Tibial nerve (tissue), 4 donors: Measurements from ENCODE around the gene CDS2. TPM values are rescaled to one million over a fixed set of nuclear protein-coding genes. Genes with fewer than 3 reads are reported as not detected.

ENCODE experiments used
- DNase-seq, 2 donors: peaks; one replicate each; pipeline ENCODE4 v3.0.0-alpha.2; 2019; ENCODE audit warnings: low spot score in 2 of 2
- H3K27ac ChIP-seq, 4 donors: fragments of 200-600 bp; sonication (generic) in 3 of 4; one replicate each; pipeline ENCODE4 v1.5.1; 2017 to 2019; ENCODE audit warnings: mild to moderate bottlenecking in 1 of 4
- H3K27me3 ChIP-seq, 2 donors: fragments of 200-600 bp; sonication (generic) in 1 of 2; one replicate each; pipeline versions ENCODE4 v1.5.1 to v1.6.0; 2017 to 2019
- H3K36me3 ChIP-seq, 3 donors: fragments of 200-600 bp; sonication (generic); one replicate each; pipeline ENCODE4 v1.5.1; 2018 to 2019
- H3K4me1 ChIP-seq, 4 donors: fragments of 200-600 bp; sonication (generic) in 3 of 4; one replicate each; pipeline ENCODE4 v1.5.1; 2017 to 2019
- H3K4me3 ChIP-seq, 4 donors: fragments of 200-600 bp; sonication (generic) in 3 of 4; one replicate each; pipeline ENCODE4 v1.5.1; 2017 to 2019; ENCODE audit warnings: mild to moderate bottlenecking in 1 of 4, moderate library complexity in 1 of 4
- H3K9me3 ChIP-seq, 4 donors: fragments of 200-600 bp; sonication (generic) in 3 of 4; one replicate each; pipeline ENCODE4 v1.5.1; 2017 to 2019
- CTCF ChIP-seq, 5 experiments: fragments of 200-600 bp in 3 of 5; fragments of 450-650 bp in 2 of 5; sonication (generic) in 3 of 5; IDR thresholded peaks; one replicate each; pipeline ENCODE4 v1.5.1; 2016 to 2019; ENCODE audit warnings: antibody characterized with exemption in 5 of 5, mild to moderate bottlenecking in 3 of 5, moderate library complexity in 2 of 5
- EP300 ChIP-seq, 2 donors: sonication (generic); formaldehyde crosslinking; IDR thresholded peaks; one replicate each; pipeline ENCODE4 v1.6.1; 2017; ENCODE audit warnings: antibody characterized with exemption in 2 of 2, mild to moderate bottlenecking in 1 of 2
- POLR2A ChIP-seq, 2 donors: fragments of 450-650 bp; IDR thresholded peaks; one replicate each; pipeline ENCODE4 v1.6.1; 2017; ENCODE audit warnings: antibody characterized with exemption in 2 of 2, mild to moderate bottlenecking in 2 of 2, moderate library complexity in 2 of 2
- WGBS, 2 donors: methylation state at CpG; one replicate each; pipeline ENCODE4 v1.1.5; 2018; 5-methylcytosine and 5-hydroxymethylcytosine counted together
- total RNA-seq, 4 donors: library from RNA; depleted of rRNA; stranded (reverse); fragments of >200 nt; gene quantifications; one replicate each; pipeline ENCODE4 v1.1.0, GENCODE V29; 2016

CDS2 gene
- total RNA-seq, 4 donors from 2014 or later: 29.4 to 35.0 (median 34.1) TPM

GRCh38 chr20:5171790-5172164 lies 45.0 kb downstream of the CDS2 start:
- Histone ChIP-seq H3K36me3 (peaks cover 0 to 32% (median 0%) of the 10 kb centered on the region in 3 donors), H3K4me1 (peaks cover 0 to 69% (median 36%) of the 10 kb centered on the region in 4 donors), H3K27ac (peak overlapping the region in 1 of 4 donors; percentile 40), H3K27me3 (no peaks in the 10 kb centered on the region), H3K4me3 (no peak overlapping the region), H3K9me3 (no peaks in the 10 kb centered on the region)
- DNase-seq: no peak
- 57 to 75% methylated on average over 4 of the region's 4 CpGs for WGBS, 2 donors
- TF ChIP-seq POLR2A (IDR thresholded peaks at IDR 0.05): no peak
- no peak for TF ChIP-seq EP300 (IDR thresholded peaks at IDR 0.05)
- TF ChIP-seq CTCF (IDR thresholded peaks at IDR 0.05): no peak

- no peak for DNase-seq
- H3K4me1 ChIP-seq: peaks cover 0 to 67% (median 34%) of the 10 kb centered on the region in 4 donors
- no peaks in the 10 kb centered on the region for H3K9me3 ChIP-seq
- 68 to 71% methylated on average over 8 of the region's 8 CpGs for WGBS, 2 donors
- peaks cover 0 to 36% (median 0%) of the 10 kb centered on the region in 3 donors for H3K36me3 ChIP-seq
- no peaks in the 10 kb centered on the region for H3K27me3 ChIP-seq
- peak overlapping the region in 1 of 4 donors; percentile 40 for H3K27ac ChIP-seq
- TF ChIP-seq EP300 (IDR thresholded peaks at IDR 0.05): no peak
- TF ChIP-seq POLR2A (IDR thresholded peaks at IDR 0.05): no peak
- no peak for TF ChIP-seq CTCF (IDR thresholded peaks at IDR 0.05)
- no peak overlapping the region for H3K4me3 ChIP-seq
These were observed 45.4 kb downstream of the CDS2 start for GRCh38 chr20:5172167-5172601.

GRCh38 chr20:5172903-5173463 lies 46.2 kb downstream of the CDS2 start:
- 84 to 89% methylated on average over 8 of the region's 8 CpGs for WGBS, 2 donors
- no peaks in the 10 kb centered on the region for H3K9me3 ChIP-seq

GRCh38 chr20:5173751-5174150 lies 46.9 kb downstream of the CDS2 start:
- TF ChIP-seq POLR2A (IDR thresholded peaks at IDR 0.05) (no peak), CTCF (IDR thresholded peaks at IDR 0.05) (no peak), EP300 (IDR thresholded peaks at IDR 0.05) (no peak)
- Histone ChIP-seq H3K4me1 (peaks cover 0 to 60% (median 30%) of the 10 kb centered on the region in 4 donors), H3K27ac (peak overlapping the region in 1 of 4 donors; percentile 18), H3K9me3 (no peaks in the 10 kb centered on the region), H3K36me3 (peaks cover 0 to 52% (median 0%) of the 10 kb centered on the region in 3 donors), H3K4me3 (no peak overlapping the region), H3K27me3 (no peaks in the 10 kb centered on the region)
- WGBS, 2 donors: 65 to 72% methylated on average over 4 of the region's 4 CpGs
- DNase-seq: no peak

More at GRCh38 chr20:5172903-5173463, 46.2 kb downstream of the CDS2 start:
- TF ChIP-seq CTCF (IDR thresholded peaks at IDR 0.05) (no peak), EP300 (IDR thresholded peaks at IDR 0.05) (no peak), POLR2A (IDR thresholded peaks at IDR 0.05) (no peak)
- Histone ChIP-seq H3K4me3 (no peak overlapping the region), H3K27me3 (no peaks in the 10 kb centered on the region), H3K27ac (peak overlapping the region in 1 of 4 donors; percentile 18), H3K4me1 (peaks cover 0 to 66% (median 34%) of the 10 kb centered on the region in 4 donors), H3K36me3 (peaks cover 0 to 44% (median 0%) of the 10 kb centered on the region in 3 donors)
- DNase-seq: no peak

- TF ChIP-seq CTCF (IDR thresholded peaks at IDR 0.05): no peak
- TF ChIP-seq EP300 (IDR thresholded peaks at IDR 0.05): no peak
- TF ChIP-seq POLR2A (IDR thresholded peaks at IDR 0.05): no peak
- peaks cover 0 to 76% (median 0%) of the 10 kb centered on the region in 3 donors for H3K36me3 ChIP-seq
- no peak overlapping the region for H3K4me3 ChIP-seq
- no peak overlapping the region for H3K27ac ChIP-seq
- no peaks in the 10 kb centered on the region for H3K9me3 ChIP-seq
- WGBS, 2 donors: 84% methylated on average over 6 of the region's 6 CpGs
- H3K27me3 ChIP-seq: no peaks in the 10 kb centered on the region
- peaks cover 0 to 28% (median 6%) of the 10 kb centered on the region in 4 donors for H3K4me1 ChIP-seq
- DNase-seq: no peak
These were observed 50.3 kb downstream of the CDS2 start for GRCh38 chr20:5177071-5177470.
